SW 1271 (cell line): Measurements from ENCODE around the gene RAB26.
"Not testable (repeated sequence)": the region's sequence is repeated elsewhere in the genome, so short reads cannot be mapped to it uniquely, and the experiment has no call there.

Experiments used
- DNase-seq, 2 experiments: peaks; one replicate each; lab custom pipeline; 2025; lab: John Stamatoyannopoulos, UW

RAB26 gene, protein sequence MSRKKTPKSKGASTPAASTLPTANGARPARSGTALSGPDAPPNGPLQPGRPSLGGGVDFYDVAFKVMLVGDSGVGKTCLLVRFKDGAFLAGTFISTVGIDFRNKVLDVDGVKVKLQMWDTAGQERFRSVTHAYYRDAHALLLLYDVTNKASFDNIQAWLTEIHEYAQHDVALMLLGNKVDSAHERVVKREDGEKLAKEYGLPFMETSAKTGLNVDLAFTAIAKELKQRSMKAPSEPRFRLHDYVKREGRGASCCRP

DNA sequence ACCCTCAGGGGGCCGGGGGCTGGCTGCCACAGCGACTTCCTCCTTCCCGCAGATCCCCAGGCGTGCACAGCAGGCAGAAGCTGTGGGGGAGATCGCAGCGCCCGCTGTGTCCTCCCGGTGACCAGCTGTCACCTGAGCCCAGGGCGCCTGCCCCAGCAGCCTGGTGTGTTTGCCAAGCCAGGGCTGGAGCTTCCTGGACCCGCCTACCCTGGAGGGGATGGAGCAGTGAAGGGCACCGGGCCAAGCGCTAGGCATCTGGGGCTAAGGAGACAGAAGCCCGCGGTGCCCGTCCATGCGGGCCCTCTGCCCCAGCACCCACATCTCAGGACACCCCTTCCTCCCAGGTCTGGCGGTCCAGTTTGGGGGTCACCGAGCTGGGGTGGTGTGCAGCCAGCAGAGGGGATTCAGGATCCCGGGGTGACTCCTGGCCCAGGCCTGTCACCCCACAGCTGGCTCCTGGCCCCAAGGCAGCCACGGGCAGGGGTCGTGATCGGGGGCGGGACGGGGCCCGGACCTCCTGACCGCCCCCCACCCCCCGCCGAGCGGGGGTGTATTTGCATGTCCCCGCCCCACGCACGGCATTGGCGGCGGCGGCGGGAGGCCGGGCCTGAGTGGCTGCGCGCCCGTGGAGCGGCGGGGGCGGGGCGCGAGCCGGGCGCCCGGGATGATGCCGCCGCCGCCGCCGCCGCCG is at the start of gene RAB26:
RAB26 (plus strand) TSS at position 645 of the 691 bp plus-strand sequence. CDS start 159 bp downstream, outside the sequence.
- DNase-seq = peak in 1 of 2 experiments; percentile 25

DNA sequence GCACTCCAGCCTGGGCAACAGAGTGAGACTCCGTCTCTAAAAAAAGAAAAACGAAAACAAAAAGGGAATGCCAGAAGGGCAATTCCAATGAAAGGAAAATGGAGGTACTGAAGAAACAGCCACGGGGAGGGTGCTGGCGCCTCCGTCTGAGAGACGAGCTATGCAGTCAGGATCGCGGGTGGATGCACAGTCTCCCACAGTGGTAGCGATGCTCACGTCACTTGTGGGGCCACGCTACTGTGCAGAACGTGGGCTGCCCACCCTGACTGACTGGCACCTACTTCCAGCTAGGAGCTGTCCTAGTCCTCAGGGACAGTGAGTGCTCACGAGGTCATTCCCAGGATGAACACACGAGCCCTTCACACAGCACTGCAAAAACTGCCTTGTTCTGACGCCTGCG is 46.8 kb upstream of the RAB26 start:
- DNase-seq = not testable (repeated sequence)

DNA sequence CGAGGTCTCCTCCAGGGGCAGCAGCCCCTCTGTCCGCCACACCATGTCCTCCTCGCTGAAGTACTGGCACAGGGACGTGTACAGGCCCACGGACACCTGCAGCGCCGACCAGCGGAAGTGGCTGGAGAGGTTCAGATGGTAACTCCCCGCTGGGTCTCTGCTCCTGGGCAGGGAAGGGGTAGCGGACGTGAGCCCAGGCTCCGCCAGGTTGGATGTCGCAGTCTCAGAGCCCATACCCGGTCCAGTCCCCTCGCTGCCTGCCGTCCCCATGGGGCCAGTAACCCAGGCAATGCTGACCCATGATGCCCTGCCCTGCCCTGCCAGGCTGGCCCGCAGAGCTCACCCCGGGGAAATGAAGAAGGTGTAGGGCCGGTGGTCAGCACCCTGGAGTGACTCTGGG is 46.0 kb upstream of the RAB26 start:
- DNase-seq = no peak

DNA sequence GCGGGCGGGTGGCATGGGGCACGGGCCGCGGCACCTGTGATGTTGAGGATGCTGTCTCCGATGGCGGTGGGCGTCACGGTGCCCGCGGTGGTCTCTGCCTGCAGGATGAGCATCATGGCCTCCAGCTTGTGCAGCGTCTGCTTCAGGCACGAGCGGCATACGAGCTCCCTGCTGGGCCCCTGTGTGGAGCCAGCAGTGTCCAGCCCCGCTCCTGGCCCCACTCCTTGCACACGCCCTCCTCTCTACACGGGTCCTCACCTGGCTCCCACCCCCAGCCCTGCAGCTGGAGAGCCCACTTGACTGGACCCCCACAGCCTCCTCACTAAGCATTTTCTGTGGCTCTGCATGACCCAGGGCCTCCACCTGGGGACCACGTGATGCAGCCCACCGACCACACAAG is 44.0 kb upstream of the RAB26 start:
- DNase-seq = not testable (repeated sequence)

DNA sequence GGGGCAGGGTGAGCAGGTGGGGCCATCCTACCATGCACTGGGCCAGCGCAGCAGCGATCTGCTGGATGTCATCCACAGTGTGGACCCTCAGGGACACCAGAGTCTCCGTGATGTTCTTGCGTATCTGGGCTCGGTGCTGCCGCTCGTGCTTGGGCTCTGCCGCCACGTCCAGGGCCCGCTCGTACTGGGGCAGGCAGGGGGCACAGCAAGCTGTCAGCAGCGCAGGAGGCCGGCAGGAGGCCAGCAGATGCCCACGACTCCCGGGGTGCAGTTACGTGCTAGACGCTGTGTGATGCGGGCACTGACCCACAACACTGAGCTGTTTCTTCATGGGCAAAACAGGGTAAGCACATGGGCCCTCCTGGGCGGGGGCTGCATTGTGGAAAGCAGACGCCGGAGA is 43.1 kb upstream of the RAB26 start:
- not testable (repeated sequence) for DNase-seq

DNA sequence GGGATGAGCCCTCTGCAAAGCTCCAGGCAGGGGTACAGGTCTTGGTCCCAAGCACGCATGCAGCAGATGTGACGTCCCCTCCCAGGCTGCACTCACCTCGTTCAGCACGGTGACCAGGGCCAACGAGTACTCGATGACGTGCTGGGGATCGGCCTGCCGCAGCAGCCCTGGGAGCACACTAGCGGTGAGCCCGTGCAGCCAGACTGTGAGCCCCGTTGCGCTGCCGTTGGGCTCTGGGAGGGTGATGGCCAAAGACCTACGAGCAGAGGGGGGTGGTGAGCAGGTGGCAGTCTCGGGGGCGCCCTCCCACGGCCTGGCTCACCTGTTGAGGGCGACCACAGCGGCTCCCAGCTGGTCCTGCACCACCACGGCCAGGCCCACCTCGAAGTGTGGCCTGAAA is 42.7 kb upstream of the RAB26 start:
- not testable (repeated sequence) for DNase-seq

DNA sequence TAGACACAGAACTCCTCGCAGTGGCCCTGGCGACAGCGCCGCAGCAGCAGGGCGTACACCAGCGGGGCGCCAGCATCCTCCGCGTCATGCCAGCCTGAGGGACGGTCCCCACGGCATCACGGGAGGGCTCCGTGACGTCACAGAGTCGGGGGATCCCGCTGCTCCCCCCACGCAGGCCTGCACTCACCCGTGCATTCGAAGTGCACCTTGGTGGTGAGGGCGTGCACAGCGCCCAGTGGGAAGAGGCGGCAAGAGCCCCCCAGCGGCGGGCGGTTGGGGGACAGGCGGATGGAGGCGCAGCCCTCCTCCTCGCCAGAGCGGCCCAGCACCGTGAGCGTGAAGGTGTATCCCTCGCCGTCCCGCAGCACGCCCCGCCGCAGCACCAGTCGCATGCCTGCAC is 42.2 kb upstream of the RAB26 start:
- not testable (repeated sequence) for DNase-seq

DNA sequence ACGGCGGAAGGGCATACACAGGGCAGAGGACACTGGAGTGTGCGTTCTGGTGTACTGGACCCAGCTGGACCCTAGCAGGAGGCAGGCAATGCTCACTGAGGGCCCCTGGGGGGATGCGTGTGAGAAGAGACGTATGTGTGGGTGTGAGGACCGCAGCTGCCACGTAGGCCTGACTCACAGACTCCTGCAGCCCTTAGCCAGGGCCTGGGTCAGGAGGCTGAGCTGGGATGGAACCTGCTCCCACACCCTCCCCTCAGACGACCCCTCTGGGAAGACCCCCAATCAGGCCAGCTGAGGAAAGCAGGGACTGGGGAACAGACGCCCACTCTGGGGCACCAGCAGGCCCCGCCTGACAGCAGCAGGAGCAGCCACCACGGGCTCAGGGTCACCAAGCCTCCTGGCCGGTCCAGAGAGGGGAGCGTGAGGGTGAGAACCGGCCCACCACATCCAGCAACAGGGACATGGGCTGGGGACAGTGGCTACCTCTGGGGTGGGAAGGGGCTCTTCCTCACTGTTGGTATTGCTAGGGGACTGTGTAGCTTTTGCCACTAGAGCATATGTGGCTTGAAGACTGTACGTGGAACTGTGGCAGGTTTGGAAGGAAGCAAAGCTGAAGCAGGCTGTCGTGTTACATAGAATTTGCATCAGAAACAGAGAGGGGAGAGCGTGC is 41.2 kb upstream of the RAB26 start:
- DNase-seq = not testable (repeated sequence)

DNA sequence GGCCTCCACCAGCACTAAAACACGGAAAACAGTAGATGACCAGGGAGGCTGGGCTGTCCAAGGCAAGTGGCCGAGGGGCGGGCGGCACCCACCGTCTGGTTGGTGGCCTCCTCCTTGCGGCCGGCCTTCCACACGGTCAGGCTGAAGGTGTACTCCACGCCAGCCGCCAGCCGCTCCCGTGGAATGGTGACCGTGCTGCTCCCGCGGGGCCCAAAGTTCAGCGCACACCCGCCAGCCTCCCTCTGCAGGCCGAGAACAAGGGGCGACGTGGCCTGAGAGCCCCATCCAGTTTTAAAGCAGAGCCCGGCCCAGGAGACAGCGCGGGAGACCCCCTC is 40.7 kb upstream of the RAB26 start:
- not testable (repeated sequence) for DNase-seq

DNA sequence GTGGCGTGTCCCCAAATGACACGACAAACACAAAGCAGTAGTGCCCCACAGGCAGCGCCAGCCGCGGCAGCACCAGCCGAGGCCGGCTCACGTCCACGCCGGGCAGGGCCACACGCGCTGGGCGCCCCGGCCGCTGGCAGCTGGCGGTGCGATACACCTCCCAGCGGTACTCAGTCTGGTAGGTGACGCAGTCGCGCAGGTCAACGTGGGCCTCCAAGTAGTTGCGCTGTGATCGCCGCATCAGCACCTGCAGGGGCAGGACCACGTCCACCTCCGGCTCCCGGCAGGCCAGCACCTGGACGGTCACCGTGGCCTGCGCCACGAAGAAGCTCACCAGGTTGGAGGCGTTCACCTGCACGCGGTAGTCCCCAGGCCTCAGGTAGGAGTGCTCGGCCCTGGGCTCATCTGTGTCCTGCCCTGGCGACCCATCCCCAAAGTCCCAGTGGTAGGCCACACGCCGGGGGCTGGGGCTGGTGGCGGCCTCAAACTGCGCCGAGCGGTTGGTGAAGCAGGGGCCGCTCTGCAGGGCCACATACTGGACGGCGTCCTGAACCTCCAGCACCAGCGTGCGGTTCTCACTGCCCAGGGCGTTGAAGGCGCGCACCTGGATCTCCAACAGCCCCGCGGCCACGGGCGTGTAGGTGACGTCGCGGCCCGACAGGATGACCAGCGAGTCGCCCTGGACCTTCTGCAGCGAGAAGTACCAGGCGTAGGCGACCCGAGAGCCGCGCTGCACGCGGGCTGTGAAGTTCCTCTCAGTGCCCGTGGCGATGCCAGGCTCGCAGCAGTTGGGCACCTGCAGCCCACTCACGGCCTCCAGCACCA is 39.8 kb upstream of the RAB26 start:
- not testable (repeated sequence) for DNase-seq

DNA sequence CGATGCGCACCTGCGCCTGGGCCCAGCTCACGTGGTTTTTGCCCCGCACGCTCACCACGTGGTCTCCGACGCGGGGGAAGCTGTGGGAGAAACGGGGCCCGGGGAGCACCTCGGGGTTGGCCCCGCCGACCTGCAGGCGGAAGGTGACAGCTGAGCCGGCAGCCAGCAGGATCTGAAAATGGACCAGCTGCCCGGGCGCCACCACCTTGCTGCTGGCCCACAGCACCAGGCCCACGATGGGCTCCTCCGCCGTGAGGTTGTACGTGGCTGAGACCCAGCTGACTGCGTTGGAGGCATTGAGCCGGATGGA is 39.2 kb upstream of the RAB26 start:
- not testable (repeated sequence) for DNase-seq

DNA sequence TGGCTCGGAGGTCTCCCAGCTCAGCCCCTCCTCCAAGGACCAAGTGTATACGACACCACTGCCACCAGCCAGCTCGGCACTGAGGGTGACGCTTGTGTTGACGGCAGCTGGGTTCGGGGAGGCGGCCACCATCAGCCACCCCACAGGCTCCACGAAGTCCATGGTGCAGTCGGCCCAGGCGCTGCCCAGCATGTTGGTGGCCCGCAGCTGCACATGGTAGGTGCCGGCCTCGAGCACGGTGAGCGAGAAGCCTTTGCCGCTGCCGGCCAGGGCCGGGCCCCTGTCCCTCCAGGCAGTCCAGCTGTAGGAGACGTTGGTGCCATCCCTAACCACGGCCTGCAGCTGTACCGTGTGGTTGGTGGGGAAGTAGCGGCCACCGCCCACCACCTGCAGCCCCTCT is 38.6 kb upstream of the RAB26 start:
- not testable (repeated sequence) for DNase-seq

DNA sequence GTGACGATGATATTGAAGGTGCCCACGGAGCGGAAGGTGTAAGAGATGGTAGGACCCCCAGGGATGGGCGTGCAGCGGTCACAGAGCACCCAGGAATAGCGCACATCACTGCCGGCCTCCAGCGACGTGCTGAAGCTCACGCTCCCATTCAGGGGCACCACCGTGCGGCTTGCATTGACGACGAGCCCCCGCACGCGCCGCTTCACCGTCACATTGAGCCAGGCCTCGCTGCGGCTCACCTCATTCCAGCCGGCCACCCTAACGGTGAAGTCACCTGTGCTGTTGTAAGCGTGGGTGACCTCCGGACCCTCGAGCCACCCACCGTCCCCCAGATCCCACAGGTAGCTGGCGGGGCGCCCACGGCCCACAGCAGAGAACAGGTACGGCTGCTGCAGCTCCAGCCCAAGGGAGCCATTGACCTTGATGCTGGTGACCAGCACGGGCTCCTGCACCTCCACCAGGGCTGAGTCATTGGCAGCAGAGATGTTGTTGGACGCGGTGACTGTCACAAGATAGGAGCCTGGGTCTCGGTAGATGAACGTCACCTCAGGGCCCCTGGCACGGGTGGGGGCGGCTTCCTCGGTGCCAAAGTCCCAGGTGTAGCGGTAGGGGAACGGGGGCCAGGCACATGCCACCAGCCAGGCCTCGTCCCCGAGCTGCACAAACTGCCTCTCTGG is 38.0 kb upstream of the RAB26 start:
- not testable (repeated sequence) for DNase-seq

DNA sequence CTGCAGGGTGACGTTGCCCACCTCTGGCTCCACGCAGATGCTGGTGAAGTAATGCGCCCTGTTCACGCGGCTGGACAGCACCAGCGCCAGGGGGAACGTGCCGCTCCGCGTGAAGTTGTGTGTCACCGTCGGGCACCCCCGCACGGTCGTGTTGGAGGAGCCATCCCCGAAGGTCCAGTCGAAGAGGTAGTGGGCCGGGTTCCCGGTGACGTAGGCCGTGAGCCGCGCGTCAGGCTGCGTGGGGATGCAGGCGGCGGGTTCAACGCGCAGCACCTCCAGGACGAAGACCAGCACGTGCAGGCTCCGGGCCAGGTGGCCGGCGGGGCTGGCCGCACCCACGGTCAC is 37.4 kb upstream of the RAB26 start:
- DNase-seq = not testable (repeated sequence)

DNA sequence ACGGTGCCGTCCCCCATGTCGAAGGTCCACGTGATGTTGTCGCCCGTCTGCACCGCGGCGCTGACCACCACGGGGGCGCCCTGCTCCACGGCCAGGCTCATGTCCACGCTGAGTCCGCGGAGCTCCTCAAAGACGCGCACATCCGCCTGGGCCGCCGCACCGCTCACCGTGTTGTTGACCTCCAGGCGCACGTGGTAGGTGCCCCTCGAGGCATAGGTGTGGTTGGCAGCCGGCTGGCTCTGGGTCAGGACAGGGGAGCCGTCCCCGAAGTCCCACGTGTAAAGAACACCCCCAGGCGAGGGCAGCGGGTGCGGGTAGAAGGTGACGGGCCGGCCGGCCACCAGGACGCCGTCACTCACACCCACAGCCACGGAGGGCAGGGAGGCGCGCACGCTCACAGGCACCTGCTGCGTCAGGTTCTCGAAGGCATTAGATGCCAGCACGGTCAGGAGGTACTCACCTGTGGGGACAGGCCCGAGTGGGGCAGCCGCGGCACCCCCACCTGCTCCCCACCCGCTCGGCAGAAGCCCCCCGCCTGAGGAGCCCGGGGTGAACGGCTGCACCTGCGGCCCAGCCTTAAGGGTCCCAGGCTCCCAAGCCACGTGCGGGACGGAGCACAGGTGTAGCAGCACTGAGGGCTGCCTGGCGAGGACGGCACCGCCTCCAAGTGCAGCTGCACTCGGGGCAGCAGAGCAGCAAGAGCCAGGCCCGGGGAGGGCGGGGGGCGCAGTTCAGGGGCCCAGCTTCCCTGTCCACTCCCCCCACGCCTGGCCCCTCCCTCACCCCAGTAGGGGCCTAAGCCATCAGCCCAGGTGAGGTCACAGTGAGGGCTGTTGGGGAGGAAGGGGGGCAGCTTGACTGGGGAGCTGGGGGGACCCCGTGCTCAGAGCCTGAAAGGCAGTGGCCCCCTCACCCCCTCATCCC is 36.8 kb upstream of the RAB26 start:
- not testable (repeated sequence) for DNase-seq

DNA sequence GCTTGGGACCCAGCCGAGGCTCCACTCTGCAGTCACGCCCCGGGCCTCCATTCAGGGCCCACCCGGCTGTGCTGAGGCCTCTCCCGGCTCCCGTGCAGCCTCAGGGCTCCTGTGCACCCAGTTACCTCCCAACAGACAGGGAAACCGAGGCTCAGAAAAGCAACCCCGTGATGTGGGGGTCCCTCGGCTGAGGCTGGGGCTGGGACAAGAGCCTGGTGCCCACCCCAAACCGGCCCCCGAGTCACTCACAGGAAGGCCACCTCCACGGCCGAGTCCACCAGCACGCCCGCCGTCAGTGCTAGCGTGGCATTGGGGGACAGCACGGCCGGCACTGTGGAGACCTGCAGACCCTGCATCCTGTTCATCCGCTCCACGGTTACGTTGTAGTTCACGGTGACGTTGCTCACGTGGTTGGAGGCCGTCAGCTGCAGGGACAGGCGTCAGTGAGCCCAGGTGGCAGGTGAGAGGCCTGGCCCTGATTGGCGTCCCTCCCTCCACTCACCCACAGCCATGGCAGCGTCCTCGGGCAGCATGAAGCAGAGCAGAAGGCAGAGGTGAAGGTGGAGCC is 35.8 kb upstream of the RAB26 start:
- not testable (repeated sequence) for DNase-seq

DNA sequence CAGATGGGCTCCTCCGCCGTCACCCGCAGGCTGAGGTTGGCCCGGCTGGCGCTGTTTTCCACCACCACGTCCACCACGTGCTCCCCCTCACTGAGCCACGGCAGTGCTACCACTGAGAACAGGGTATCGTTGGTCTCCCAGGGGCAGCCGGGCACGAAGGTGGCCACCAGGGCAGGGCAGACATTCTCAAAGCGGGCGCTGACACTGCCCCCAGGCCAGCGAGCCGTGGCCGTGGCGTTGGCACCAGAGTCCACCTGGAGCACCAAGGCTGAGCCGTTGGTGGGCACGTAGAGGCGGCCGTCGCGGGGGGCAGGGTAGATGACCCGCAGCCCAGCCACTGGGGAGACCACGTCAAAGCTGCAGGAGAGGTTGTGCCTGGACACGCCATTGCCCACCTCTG is 34.2 kb upstream of the RAB26 start:
- DNase-seq = not testable (repeated sequence)

DNA sequence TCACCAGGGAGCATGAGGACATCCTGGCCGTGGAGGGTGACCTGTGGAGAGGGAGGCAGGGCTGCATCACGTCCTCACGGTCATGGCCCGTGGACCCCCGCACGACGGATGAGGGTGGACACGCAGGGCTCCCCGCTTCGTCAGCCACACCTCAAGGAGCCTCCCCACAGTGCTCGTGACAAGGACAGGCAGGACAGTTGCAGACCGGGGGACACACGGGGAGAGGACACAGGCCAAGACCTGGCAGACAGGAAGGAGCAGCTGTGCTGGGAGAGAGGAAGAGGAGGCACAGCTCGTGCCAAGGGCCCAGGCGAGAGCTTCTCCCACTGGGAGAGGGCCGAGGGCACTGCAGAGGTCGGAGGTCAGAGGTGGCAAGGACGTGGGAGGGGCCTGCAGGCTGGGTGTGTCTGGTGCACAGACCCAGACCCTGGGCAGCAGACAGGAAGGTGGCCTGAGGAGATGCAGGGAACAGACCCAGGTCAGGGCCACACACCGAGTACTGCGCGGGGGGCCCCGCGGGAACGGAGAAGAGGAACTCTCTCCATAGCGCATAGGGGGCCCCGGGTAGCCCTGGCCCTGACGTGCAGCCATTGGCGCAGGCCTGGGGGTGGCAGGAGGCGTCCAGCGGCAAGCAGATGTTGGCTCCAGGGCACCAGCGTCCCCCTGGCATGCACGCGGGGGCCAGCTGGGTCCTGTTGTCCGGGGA is 33.4 kb upstream of the RAB26 start:
- DNase-seq = not testable (repeated sequence)

DNA sequence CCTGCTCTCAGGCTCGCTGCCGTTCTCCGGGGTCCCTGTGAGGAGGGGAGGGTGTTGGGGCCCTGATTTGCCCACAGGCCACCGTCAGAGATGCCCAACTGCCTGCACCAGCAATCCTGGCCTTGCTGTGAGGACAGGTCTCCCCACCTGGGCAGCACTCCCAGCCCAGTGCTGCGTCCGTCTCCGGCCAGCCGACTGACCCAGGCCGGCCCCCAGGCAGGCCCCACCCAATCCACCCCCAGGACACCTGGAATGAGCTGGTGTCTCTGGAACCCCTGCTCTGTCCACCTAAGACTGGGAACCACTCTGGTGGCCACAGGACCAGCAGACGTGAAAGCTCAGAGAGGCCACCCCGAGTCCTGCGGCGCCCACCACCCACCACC is 32.8 kb upstream of the RAB26 start:
- no peak for DNase-seq

DNA sequence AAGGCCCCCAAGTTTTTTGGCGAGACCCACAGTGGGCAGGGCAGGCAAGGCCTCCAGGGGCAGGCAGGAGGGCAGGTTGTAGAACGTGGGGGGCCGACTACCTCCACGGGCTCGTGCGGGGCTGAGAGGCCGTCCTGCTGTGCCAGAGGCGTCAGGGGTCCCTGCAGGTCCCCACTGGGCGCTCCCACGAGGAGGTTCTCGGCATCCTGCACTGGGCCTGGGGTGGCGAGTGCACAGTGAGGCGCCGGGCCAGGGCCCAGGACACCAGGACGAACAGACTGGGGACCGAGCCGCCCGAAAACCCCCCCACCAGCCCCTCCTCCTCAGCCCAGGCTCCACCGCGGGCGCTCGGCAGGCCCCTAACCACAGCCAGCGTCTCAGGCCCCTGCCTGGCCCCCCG is 32.0 kb upstream of the RAB26 start:
- DNase-seq = not testable (repeated sequence)
